Measurements from ENCODE around the gene HSPB1.

- no peak for TF ChIP-seq CTCF (IDR thresholded peaks at IDR 0.05; ENCODE audit: low read depth, low read length, missing input control)
- no peak for TF ChIP-seq SP1 (IDR thresholded peaks at IDR 0.05)
- no peak for TF ChIP-seq RAD21 (IDR thresholded peaks at IDR 0.05)
- TF ChIP-seq MAX (IDR thresholded peaks at IDR 0.05), result no peak
- TF ChIP-seq REST (IDR thresholded peaks at IDR 0.05), result no peak
- peak in 1 of 2 donors; percentile 52 for TF ChIP-seq RXRA (IDR thresholded peaks at IDR 0.05)
- TF ChIP-seq TAF1 (conservative IDR thresholded peaks at IDR 0.05), result no peak
- TF ChIP-seq YY1 (IDR thresholded peaks at IDR 0.05), result no peak
- no peak for TF ChIP-seq ZBTB33 (IDR thresholded peaks at IDR 0.05)
- no peak for TF ChIP-seq JUND (IDR thresholded peaks at IDR 0.05)
Observed at GRCh38 chr7:76260171-76260703, 42.2 kb upstream of the HSPB1 start.
